HL-60/S4 (cell line): Measurements from ENCODE around the gene TBCEL.

Experiments
- in situ Hi-C: fragments of 300-500 bp; cut with MboI; formaldehyde crosslinking; loops from 2 replicates; pipeline ENCODE4 v1.14.3; 2022; ENCODE audit warnings: low sequenced_read_pairs

The TBCEL gene

DNA sequence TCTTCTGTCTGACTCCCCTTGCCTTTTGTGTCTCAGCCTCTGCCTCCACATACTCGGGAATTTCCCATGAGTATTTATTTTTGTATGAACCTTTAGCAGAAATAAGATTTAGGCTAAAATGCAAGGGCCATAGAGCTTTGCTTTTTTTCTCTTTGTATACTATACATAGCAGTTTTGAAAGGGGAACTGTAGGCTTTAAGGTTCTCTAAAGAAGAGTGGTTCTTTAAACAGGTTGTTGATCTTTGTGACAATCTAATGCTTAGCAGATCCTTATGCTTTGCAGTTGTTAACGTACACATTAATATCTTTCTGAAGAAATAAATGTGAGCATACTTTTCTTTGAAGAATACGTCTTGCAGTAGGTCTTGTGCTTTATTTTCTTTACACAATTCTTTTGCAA lies 35.0 kb downstream of the TBCEL start:
- in situ Hi-C loops: no loop called here

DNA sequence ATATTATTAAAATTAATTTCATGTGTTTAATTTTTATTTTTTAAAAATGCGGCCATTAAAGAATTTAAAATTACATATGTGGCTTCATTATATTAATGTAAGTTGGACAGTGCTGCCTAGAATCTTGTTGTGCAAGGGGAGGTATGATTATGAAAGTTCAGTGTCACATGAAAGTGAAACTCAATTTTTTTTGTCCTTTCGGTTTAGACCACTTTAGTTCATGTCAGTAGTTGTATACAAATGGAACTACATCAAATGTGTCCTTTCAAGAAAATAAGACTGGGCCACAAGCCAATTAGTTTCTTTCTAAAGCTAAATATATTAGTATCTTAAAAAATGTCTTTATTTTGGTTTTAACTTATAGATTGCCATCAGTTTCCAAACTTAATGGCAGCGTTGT lies 35.7 kb downstream of the TBCEL start:
- in situ Hi-C loops: no loop called here

DNA sequence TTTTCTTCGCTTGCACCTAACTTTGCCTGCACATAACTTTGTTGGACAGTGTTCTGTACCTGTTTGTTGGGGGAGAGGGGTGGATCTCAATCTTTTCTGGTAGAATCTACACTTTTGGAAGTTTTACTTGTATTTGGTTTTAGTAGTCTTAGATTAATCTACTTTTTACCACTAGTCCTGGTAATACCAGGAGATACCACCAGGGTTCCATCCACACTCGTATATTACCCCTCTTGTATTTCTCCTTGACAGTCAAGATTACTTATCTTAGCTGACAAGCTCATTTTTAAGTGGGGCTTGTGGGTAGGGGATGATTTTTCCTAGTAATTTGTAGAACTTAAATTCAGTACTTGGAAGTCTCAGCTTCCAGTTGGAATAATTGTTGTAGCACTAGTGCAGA lies 39.8 kb downstream of the TBCEL start:
- in situ Hi-C loops: no loop called here

DNA sequence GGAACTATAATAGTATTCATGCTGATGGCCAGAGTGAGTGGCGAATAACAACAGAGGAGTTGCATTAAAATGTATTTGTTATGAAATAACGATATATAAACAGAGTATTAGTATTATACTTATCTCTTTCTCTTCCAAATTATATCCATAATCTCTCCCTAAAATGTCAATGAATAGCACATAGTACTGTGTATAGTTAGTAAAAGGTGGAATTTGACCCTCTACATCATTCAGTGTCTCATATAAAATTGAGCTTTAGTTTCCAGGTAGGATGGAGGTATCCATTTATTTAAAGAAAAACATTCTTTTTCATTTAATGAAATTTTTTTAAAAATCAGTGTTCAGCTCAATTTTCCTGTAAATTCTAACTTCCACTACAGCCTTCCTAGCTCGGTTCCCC lies 42.7 kb downstream of the TBCEL start:
- in situ Hi-C loops: no loop called here

DNA sequence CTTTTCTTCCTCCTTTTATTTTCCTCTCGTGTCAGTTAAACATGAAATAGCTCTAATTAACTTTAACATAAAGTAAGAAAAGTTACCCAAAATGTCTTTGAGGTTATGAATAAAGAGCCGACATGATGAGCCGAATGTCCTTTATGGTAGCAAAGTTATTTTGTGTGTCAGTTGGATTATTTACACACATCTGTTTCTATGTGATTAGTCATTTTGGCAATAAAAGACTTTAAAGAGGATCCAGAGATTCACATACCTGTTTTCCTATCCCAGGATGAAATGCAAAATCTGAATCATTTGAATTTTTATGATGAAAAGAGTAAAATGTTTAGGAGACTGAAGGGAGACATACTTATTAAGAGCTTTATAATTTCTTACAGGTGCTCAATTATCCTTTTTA lies 43.1 kb downstream of the TBCEL start:
- in situ Hi-C loops: no loop called here

DNA sequence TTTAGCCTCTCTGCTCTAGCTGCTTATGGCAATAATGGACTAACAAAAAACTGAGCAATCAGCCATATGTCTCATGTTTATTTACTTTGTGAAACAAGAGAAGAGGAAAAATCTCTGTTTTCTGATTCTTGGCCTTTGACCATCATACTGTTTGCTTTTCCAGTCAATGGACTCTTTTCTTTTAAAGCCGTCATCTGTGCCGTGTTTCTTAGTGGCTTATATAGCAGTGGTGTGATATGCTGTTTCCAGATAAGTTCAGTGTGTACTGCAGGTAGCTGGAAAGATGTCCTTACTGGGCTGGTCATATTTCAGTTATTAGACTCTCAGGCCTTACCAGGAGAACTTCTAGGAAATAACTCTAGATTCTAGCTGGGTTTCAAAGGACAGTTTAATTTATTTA lies 43.6 kb downstream of the TBCEL start:
- in situ Hi-C loops: no loop called here

DNA sequence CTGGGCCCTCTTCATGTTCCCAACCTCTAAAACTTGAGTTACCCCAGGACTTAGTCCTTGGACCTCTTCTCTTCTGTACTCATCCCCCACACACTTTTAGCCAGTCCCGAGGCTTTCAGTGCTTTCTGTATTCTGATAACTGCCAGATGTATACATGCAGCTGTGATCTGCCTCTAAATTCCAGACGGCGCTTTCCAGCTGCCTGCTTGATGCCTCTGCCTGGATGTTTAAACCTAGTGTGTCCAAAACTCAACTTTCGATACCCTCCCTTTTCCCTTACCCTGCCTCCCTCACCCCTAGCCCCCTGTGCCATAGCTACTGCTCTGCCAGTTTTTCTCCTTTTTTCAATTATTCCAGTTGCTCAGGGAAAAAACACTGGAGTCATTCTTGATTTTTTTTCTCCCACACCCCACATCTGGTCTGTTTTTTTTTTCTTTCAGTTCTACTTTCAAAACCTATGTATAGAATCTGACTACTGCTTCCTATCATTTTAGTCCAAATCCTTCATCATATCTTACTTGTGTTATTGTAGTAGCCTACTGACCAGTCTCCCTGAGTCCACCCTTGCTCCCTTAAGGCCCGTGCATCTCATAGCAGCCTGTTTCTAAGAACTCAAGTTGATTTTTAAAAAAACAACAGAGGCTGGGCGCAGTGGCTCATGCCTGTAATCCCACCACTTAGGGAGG lies 44.2 kb downstream of the TBCEL start:
- in situ Hi-C loops: no loop called here

DNA sequence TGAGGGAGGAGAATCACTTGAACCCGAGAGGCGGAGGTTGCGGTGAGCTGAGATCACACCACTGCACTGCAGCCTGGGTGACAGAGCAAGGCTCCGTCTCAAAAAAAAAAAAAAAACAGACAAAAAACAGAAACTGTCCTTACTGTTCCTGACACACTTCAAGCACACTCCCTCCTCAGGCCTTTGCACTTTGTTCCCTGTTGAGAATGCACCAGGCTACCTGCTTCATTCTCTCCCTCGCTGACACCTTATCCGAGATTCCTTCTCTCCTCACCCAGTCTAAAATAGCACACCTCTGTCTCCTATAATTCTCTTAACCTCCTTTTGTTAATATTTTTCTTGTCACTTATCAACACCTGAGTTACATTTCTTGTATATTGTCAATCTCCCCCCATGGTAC lies 44.9 kb downstream of the TBCEL start:
- in situ Hi-C loops: no loop called here

DNA sequence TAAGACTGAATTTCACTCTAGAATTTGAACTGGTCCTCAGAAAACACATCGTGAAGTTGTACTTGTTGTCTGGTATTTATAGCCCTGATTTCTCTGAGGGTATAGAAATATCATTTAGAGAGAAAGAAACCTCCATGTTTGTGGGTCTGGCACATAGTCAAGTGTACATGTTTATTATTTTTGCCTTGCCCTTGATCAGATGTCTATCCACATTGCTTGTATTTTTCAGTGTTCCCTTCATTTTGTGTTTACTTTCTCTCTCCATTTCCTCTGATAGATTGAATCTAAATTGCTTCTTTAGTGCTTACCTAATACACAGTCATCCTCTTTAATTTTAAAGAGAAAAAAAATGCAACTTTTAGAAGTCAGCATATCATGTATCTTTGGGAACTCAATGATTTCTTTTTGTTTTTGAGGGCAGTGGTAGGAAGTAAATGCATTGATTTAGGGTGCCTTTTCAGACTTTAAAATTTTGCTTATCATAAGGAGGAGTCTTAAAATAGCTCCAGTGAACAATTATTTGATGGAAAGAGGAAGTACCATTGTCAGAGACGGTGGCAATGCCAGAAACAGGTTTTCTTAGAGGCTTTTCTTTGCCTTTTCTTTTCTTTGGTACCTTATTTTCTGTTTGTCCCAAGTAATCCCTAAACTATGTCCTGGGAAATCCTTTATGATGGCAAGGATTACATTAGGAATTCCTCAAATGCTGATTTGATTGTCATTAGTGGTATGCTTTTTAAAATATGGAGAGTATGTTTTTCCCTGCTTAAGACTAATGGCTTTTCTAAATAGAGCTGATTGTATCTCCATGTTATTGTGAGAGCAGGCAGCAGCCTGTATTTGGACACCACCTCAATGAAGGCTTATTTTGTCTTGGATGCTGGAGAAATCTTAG lies 47.3 kb downstream of the TBCEL start:
- in situ Hi-C loops: no loop called here

DNA sequence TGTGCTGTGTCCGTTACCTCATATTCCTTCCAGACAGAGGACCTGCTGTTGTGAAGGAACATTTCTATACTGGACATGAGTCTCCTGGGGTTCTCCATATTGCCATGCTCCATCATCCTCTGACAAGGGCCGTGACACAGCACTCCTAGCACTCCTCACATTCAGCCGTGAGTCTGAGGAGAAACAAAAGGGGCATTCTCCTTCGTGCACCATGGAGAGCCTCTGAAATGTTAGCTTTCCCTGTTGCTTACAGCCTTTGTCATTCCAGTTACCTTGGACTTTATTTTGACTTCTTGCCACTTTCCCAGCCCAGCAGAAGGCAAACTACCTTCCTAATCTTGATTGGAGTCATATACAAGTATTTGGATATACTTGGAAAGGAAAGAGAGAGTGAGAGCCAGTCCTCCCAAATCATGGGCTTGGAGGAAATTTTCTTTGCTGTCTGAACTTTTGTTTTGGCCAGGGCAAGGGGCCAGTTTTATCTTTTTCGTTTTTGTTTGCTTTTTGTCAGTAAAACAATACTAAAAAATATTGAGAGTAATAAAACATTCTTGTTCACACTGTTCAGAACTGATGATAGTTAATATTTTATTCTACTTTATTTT lies 48.0 kb downstream of the TBCEL start:
- in situ Hi-C loops: no loop called here

DNA sequence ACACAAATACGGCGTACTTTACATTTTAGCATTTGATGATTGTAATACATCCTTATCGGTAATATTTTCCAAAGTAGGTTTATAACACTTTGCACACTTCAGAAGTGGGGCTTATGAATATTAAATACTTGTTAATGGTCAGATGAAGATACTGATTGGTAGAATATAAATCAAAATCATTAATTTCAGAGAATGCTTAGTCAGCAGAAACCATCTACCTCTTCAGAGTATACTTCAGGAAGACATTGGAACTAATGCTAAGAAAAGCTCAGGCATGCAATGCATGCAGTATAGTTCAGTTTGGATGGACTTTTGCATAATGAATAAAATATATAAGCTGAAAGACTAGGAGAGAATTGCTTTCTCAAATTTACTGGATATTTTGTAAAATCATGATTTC lies 57.4 kb downstream of the TBCEL start:
- in situ Hi-C loops: no loop called here

DNA sequence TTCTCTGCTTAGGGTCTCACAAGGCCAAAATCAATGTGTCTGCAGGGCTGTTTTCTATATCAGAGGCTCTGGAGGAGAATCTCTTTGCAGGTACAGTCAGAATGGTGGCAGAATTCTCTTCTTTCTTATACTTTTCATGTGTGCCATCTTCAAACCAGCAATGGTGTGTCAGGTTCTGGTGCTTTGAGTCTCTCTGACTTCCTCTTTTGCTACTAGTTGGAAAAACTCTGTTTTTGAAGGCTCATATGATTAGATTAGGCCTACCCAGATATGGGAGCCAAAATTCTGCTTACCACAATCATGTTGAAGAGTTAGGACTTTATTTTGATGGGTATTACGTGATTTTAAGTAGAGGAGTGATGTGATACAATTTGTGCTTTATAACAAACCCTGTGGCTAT lies 58.3 kb downstream of the TBCEL start:
- in situ Hi-C loops: no loop called here

DNA sequence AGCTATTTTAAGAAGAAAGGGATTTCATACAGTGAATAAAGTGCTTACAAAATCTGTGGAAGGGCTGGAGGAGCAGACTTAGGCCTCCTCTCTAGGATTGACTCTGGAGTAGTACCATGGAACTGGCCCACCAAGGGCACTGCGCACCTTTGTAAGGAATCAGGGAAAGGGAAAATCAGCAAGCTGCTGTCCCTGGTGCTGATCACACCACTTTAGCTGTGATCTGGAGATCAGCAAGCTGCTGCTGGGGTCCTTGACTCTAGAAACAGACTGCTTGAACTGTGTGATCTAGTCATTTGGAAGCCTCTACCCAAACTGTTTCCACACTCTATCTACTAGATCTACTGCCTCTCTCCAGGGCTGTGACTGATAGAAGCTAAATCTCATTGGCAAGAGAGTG lies 58.8 kb downstream of the TBCEL start:
- in situ Hi-C loops: no loop called here

DNA sequence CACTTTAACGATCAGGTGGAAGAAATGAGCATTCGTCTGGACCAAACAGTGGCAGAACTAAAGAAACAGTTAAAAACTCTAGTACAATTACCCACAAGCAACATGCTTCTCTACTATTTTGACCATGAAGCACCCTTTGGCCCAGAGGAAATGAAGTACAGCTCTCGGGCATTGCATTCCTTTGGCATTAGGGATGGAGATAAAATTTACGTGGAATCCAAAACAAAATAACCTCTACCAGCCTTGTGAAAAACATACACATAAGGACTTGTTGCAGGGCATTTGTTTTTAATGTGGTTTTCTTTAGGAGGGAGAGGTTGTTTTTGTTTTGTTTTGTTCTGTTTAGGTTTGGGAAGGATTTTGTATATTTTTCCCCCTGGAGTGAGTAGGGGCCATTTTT lies 63.0 kb downstream of the TBCEL start:
- in situ Hi-C loops: no loop called here

DNA sequence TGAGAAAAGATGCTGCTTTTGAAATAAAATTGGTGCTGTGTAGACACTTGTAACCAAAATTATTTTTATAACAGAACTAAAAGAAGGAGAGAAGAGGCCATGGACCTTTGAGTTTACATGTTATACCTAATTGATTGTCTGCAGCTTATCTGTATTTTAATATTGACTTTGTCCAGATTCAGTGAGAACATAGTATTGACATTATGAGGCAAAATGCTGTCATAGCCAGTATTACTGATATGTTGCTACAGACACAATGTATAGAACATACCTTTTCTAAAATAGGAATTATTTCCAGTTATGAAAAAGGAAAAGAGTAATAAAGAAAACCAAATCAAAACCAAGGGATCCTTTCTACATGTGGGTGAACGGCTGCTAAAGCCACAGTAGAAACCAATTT lies 65.7 kb downstream of the TBCEL start:
- in situ Hi-C loops: no loop called here

DNA sequence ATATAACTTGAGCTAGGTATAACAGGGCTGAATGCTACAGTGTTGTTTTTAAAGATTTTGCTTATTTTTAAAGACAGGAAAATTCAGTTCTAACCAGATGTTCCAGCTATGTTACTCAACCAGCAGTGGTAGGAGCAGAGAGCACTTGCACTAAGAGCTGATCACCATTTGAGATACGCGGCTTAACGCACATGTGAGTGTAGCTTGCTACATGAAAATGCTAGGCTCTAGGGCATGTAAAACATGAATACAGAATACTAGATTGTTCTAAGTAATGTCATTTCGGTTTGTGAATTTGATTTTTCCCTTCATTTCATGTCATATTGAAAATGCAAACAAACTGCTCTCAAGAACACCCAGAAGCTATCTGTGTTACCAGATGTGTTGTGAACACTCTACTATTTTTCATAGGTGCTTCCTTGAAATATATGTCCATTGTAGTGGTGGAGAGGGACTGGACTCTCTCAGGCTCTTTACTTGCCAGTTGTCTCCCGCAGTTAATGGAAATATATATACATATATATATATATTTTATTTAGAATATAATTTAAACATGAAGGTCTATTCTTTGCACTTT lies 66.3 kb downstream of the TBCEL start:
- in situ Hi-C loops: no loop called here

DNA sequence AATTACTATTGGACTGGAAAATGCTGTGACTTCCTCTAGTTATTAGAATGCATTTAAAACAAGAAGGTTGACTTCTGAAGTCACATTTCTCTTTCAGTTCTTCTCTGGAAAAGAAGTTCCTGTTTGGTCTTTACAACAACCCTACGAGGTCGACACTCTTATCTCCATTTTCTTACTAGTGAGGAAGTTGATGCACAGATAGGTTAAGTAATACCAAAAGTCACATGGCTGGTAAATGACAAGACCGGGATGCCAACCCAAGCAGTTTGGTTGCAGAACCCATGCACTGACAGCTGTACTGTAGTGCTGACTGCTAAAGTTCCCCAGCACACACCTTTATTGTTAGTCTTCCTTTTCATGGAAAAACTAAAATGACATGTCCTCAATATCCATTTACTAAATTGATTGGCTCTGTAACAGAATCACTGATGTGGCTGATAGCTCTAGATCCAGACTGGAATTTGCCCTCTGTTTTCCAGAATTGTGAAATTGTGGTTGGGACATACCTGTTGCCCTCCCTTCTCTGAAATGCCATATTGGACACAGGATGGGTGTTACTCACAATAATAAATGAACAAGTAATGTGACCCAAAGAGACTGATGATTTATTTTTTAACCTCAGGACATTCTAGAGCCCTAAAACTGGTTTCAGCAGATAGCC lies 67.7 kb downstream of the TBCEL start:
- in situ Hi-C loops: no loop called here

DNA sequence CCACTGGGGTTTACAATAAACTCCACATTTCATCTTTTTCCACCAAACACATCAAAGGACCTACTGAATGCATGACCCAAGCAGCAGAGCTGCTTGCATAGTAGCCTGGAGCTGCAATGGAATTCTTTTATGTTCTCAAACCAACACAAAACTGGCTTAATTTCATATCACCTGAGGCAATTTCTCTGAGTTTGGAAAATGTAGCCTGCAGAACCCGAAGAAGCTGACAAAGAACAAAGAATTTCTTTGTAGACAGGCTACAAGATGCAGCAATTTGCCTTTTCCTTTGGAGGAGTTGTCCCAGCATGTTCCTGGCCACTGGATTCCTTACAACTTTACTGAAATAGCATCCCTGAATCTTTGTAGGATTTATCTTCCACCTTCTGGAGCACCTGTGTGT lies 71.7 kb downstream of the TBCEL start:
- in situ Hi-C loops: no loop called here

DNA sequence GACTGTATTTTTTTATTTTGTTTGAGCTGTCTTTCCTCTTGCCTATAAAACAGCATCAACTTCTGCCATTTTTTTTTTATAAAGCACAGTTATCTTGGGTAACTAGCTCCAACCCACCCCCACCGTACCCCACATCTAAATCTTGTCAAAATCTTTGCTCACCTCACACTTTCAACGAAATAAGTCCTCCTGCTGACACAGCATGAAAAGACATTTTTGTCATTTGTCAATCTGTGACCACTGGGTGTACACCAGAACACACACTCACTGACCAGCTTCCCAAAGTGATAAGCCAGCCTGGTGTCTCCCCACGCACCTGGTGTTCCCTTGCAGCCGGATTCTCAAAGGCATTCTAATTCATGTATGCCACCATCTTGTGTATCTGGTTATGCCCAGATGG lies 75.5 kb downstream of the TBCEL start:
- in situ Hi-C loops: no loop called here

DNA sequence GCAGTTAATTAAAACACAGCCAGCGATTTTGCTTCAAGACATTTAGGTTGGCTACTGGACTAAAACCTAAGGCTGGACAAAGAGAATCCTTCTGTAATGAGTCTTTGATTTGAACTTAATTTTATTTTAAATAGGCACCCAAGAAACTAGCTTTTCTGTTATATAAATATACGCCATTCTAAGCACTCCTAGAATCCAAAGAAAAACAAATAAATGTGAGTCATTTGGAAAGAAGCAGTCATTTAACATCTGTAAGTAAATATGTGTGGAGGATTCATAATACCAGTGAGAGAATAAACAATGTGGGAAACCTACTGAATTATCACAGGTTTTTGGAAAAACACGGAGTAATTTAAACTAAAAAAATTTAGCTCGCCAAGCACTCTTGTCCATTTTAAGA lies 76.0 kb downstream of the TBCEL start:
- in situ Hi-C loops: no loop called here

DNA sequence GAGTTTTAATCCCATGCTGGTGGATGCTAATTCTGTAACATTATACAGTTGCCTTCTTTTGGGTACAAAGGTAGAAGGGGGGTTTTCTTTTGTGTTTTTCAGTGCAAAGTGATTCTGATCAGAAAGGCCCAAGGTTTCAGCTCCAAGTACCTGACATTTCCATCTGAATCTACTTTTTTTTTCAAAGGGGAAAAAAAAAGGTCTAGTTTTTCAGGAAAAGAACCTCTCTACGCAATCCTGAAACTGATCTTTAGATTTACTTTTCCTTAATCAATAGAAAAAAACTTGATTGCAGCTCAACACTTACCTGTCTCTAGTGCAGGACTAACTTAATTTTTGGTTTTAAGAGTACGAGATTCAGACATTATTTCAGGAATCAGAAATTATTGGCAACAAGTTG lies 77.0 kb downstream of the TBCEL start, which contains the start of gene TECTA:
TSS of gene TECTA (plus strand) at position 301 of the 400 bp plus-strand sequence. CDS start 1,423 bp downstream, outside the sequence.
- in situ Hi-C loops: no loop called here
